GM18867 (cell line): Measurements from ENCODE around the gene ATF3.
"Not testable (repeated sequence)": the region's sequence is repeated elsewhere in the genome, so short reads cannot be mapped to it uniquely, and the experiment has no call there.

Source experiments
- ATAC-seq: cut with Tn5 transposase; IDR thresholded peaks from one replicate; pipeline ENCODE4 v1.9.1; 2021; ENCODE audit warnings: mild to moderate bottlenecking, moderate library complexity; ENCODE audit not compliant: unreplicated experiment

The ATF3 gene

GRCh38 chr1:212624976-212625501 lies 16.5 kb downstream of the ATF3 start:
- ATAC-seq: no peak

GRCh38 chr1:212625781-212626450 lies 17.4 kb downstream of the ATF3 start:
- ATAC-seq: no peak

- no peak for ATAC-seq
These were observed 19.5 kb downstream of the ATF3 start for GRCh38 chr1:212628046-212628445.

GRCh38 chr1:212628813-212629415 lies 20.4 kb downstream of the ATF3 start:
- no peak for ATAC-seq

- no peak for ATAC-seq
These were observed 21.0 kb downstream of the ATF3 start for GRCh38 chr1:212629450-212630157.

GRCh38 chr1:212630158-212630900 lies 21.8 kb downstream of the ATF3 start:
- peak; percentile 94 for ATAC-seq

GRCh38 chr1:212633161-212633560 lies 24.6 kb downstream of the ATF3 start:
- ATAC-seq: no peak

GRCh38 chr1:212634252-212634651 lies 25.7 kb downstream of the ATF3 start:
- no peak for ATAC-seq

GRCh38 chr1:212635141-212635631 lies 26.6 kb downstream of the ATF3 start:
- no peak for ATAC-seq

GRCh38 chr1:212637902-212638301 lies 29.3 kb downstream of the ATF3 start:
- no peak for ATAC-seq

GRCh38 chr1:212638492-212639151 lies 30.1 kb downstream of the ATF3 start:
- no peak for ATAC-seq

GRCh38 chr1:212639524-212639923 lies 31.0 kb downstream of the ATF3 start:
- not testable (repeated sequence) for ATAC-seq

- no peak for ATAC-seq
These were observed 31.8 kb downstream of the ATF3 start for GRCh38 chr1:212640223-212640878.

- ATAC-seq: no peak
These were observed 33.4 kb downstream of the ATF3 start for GRCh38 chr1:212641956-212642355.

GRCh38 chr1:212643877-212644276 lies 35.3 kb downstream of the ATF3 start:
- no peak for ATAC-seq

GRCh38 chr1:212644866-212645545 lies 36.4 kb downstream of the ATF3 start:
- no peak for ATAC-seq

GRCh38 chr1:212645546-212646543 lies 37.3 kb downstream of the ATF3 start:
- ATAC-seq: no peak

- ATAC-seq: no peak
These were observed 38.0 kb downstream of the ATF3 start for GRCh38 chr1:212646588-212646987.
